Vagina (tissue), 2 donors: ENCODE results near the gene MMEL1. TPM values are rescaled to one million over a fixed set of nuclear protein-coding genes. Genes with fewer than 3 reads are reported as not detected.

Experiments
- DNase-seq, 2 donors: peaks; one replicate each; pipeline ENCODE4 v3.0.0-alpha.2; 2017; ENCODE audit errors: extremely low spot score in 2 of 2
- H3K27ac ChIP-seq: fragments of 200-600 bp; sonication (generic); one replicate; pipeline ENCODE4 v1.5.1; 2019
- H3K27me3 ChIP-seq: fragments of 200-600 bp; sonication (generic); one replicate; pipeline ENCODE4 v1.5.1; 2019
- H3K36me3 ChIP-seq, 2 donors: fragments of 200-600 bp; sonication (generic); one replicate each; pipeline ENCODE4 v1.5.1; 2017 to 2019
- H3K4me1 ChIP-seq: fragments of 200-600 bp; sonication (generic); one replicate; pipeline ENCODE4 v1.5.1; 2019
- H3K4me3 ChIP-seq, 2 donors: fragments of 200-600 bp; sonication (generic); 1 replicate in 1 of 2; 2 replicates in 1 of 2; pipeline ENCODE4 v1.5.1; 2016 to 2019
- H3K9me3 ChIP-seq: fragments of 200-600 bp; sonication (generic); one replicate; pipeline ENCODE4 v1.5.1; 2019
- CTCF ChIP-seq, 3 experiments: fragments of 450-650 bp in 2 of 3; fragments of 200-600 bp in 1 of 3; sonication (generic) in 1 of 3; IDR thresholded peaks; one replicate each; pipeline ENCODE4 v1.5.1; 2017 to 2019; ENCODE audit warnings: antibody characterized with exemption in 3 of 3, mild to moderate bottlenecking in 2 of 3, moderate library complexity in 2 of 3
- POLR2A ChIP-seq, 2 donors: fragments of 450-650 bp; IDR thresholded peaks; one replicate each; pipeline ENCODE4 v1.6.1; 2017; ENCODE audit warnings: antibody characterized with exemption in 2 of 2, mild to moderate bottlenecking in 2 of 2, moderate library complexity in 2 of 2
- POLR2AphosphoS5 ChIP-seq, 2 donors: sonication (generic); formaldehyde crosslinking; IDR thresholded peaks; one replicate each; pipeline ENCODE4 v1.9.0; 2017; ENCODE audit warnings: antibody characterized with exemption in 2 of 2, mild to moderate bottlenecking in 2 of 2, low read depth in 1 of 2; ENCODE audit not compliant: insufficient read depth in 1 of 2
- intact Hi-C: fragments of 100-400 bp; cut with DNase I; formaldehyde crosslinking; loops from one replicate; pipeline ENCODE4 v1.15.1; 2023
- total RNA-seq: library from RNA; depleted of rRNA; stranded (reverse); fragments of >200 nt; gene quantifications from one replicate; pipeline ENCODE4 v1.2.3, GENCODE V29; 2016

The MMEL1 gene
- total RNA-seq, 1 donor from 2014 or later, result 4.4 TPM

DNA sequence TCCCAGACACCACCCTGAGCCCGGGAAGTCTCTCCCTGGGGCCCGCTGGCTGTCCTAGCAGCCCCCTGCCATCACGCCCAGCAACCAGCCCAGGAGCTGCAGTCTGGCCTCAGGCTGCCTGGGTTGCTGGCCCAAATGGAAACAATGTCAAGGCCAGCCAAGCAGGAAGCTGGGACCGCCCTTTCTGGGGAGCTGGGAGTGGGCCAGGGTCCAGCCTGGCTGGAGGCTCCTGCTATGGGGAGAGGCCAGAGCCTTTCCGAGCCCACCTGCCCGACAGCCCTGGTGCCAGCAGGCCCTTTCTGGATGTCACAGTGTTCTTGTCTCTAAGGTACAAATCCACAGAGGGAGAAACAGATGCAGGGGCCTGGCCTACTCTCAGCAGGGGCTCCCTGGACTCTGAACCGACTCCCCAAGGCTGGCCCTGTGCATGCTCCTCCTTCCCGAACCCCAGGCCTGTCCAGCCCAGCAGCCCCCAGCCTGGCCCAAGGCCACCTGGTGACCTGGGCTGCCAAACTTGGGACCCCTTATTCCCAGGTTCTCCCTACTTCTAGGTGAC is 1.2 kb upstream of the MMEL1 start:
- Histone ChIP-seq H3K27me3 (peaks cover 4% of the 10 kb centered on the region), H3K4me3 (no peak overlapping the region), H3K4me1 (peaks cover under 1% of the 10 kb centered on the region), H3K9me3 (no peaks in the 10 kb centered on the region), H3K27ac (no peak overlapping the region), H3K36me3 (no peaks in the 10 kb centered on the region)
- intact Hi-C loops, result no loop called here
- TF ChIP-seq POLR2A (IDR thresholded peaks at IDR 0.05) (no peak), CTCF (IDR thresholded peaks at IDR 0.05) (no peak), POLR2AphosphoS5 (IDR thresholded peaks at IDR 0.05; ENCODE audit: insufficient read depth in 1 of 2, low read depth in 1 of 2) (no peak)
- DNase-seq, result no peak

DNA sequence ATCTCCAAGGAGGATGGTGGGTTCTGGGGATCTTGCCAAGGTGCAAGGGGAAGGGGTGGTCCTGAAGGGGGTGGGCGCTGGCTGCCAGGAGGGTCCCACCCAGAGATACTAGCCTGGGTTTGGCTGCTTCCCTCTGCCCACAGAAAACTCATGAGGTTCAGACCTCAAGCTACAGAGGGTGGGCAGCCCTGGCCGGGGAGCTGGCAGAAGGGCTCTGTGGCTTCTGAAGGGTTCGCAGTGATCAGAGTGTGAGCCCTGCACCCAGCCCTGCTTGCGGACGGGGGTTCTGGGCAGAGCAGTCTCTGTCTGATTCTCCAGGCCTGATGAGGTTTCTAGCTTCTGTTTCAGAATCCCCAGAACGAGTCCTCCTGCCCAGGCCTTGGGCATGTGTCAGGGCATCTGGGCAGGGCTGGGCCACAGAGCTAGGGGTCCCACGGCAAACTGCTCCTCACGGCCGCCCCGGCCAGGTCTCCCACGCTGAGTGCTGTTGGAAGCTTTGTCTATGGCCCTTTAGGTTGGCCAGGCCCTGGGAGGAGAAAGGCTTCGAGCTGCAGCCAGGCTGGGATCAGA is 635 bp upstream of the MMEL1 start:
- no peaks in the 10 kb centered on the region for H3K9me3 ChIP-seq
- DNase-seq, result no peak
- no peaks in the 10 kb centered on the region for H3K36me3 ChIP-seq
- intact Hi-C loops, result no loop called here
- no peak overlapping the region for H3K27ac ChIP-seq
- H3K4me3 ChIP-seq, result no peak overlapping the region
- TF ChIP-seq CTCF (IDR thresholded peaks at IDR 0.05) (no peak), POLR2AphosphoS5 (IDR thresholded peaks at IDR 0.05; ENCODE audit: insufficient read depth in 1 of 2, low read depth in 1 of 2) (no peak)
- H3K27me3 ChIP-seq, result peaks cover 10% of the 10 kb centered on the region
- peaks cover 6% of the 10 kb centered on the region for H3K4me1 ChIP-seq

DNA sequence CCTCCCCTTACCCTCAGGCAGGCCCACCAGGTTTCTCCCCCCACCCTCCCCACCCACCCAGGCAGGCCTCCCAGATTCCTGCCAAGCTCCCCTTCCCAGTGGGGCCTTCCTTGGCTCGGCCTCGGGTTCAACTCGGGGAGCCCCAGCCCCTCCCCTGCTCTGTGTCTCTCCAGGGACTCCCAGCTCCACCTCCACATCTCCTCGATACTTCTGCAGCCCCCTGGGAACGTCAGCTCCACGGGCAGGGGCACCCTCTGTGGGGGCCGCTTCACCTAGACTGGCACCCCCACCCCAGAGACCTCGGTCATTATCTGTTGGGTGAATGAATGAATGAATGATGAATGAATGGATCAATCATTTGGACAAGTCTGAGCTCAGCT is 775 bp downstream of the MMEL1 start:
- intact Hi-C loops, result no loop called here
- peaks cover 10% of the 10 kb centered on the region for H3K27me3 ChIP-seq
- H3K9me3 ChIP-seq, result no peaks in the 10 kb centered on the region
- H3K27ac ChIP-seq, result no peak overlapping the region
- no peak for DNase-seq
- H3K4me3 ChIP-seq, result no peak overlapping the region
- no peaks in the 10 kb centered on the region for H3K36me3 ChIP-seq
- H3K4me1 ChIP-seq, result peaks cover 7% of the 10 kb centered on the region
- TF ChIP-seq POLR2AphosphoS5 (IDR thresholded peaks at IDR 0.05; ENCODE audit: insufficient read depth in 1 of 2, low read depth in 1 of 2) (no peak), POLR2A (IDR thresholded peaks at IDR 0.05) (no peak), CTCF (IDR thresholded peaks at IDR 0.05) (no peak)

DNA sequence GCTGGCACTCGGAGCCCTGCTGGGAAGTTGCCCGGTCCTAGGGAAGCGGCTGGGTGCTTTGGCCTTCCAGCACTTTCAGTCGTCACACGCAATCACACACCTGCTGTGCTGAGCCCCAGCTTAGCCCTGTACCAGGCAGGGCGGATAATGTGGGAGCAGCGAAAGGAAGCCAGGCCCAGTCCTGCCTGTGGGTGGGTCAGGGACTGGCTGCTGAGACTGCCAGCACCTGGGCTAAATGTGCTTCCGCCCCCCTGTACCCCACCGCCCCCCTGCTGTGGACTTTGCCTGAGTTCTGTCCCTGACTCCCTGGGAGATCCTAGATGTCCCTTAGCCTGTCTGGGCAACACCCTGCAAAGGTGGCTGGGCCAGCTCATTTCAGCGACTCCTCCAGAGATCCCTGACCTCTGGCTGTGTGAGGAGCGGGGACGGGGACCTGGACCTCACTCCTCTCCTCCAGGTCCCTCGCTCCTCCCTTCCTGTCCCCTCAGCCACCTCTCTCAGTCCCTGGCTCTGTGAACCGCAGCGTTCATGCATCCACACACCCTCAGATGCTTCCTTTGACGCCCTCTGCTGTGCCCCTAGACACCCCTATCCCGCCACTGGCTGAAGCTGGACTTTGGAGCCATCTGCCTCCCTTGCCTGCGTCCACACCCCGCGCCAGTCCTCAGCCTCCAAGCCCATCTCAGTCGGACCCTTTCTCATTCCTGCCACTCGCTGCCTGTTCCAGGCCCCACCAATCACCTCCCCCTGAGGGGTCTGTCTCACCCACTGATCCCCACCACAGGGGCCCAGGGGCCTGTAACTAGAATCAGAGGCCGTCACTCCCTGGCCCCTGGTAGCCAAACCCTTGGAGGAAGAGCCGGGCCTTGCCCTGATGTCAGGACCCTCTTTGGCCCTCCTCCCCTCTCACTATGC is 1.4 kb downstream of the MMEL1 start:
- H3K27ac ChIP-seq, result no peak overlapping the region
- intact Hi-C loops, result no loop called here
- TF ChIP-seq CTCF (IDR thresholded peaks at IDR 0.05) (no peak), POLR2AphosphoS5 (IDR thresholded peaks at IDR 0.05; ENCODE audit: insufficient read depth in 1 of 2, low read depth in 1 of 2) (no peak), POLR2A (IDR thresholded peaks at IDR 0.05) (no peak)
- H3K27me3 ChIP-seq, result peaks cover 10% of the 10 kb centered on the region
- no peak overlapping the region for H3K4me3 ChIP-seq
- no peaks in the 10 kb centered on the region for H3K9me3 ChIP-seq
- DNase-seq, result no peak
- peaks cover 7% of the 10 kb centered on the region for H3K4me1 ChIP-seq
- no peaks in the 10 kb centered on the region for H3K36me3 ChIP-seq
